Measurements from ENCODE around the gene KMT5B.

The KMT5B gene

GRCh38 chr11:68231621-68232020 lies 18.5 kb upstream of the KMT5B start:
- DNase-seq (ENCODE audit: low spot score): no peak
- TF ChIP-seq CTCF (IDR thresholded peaks at IDR 0.05; ENCODE audit: extremely low read depth, missing control alignments): no peak

DNA sequence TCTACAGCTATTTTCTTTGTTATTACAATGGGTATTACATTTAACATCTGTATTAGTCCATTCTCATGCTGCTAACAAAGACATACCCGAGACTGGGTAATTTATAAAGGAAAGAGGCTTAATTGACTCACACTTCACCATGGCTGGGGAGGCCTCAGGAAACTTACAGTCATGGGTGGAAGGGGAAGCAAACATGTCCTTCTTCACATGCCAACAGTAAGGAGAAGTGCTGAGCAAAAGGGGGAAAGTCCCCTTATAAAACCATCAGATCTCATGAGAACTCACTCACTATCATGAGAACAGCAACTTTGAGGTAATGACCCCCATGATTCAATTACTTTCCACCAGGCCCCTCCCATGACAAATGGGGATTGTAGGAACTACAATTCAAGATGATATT lies 16.5 kb upstream of the KMT5B start:
- DNase-seq (ENCODE audit: low spot score): no peak
- TF ChIP-seq CTCF (IDR thresholded peaks at IDR 0.05; ENCODE audit: extremely low read depth, missing control alignments): no peak

GRCh38 chr11:68226421-68226820 lies 13.3 kb upstream of the KMT5B start:
- DNase-seq (ENCODE audit: low spot score): no peak
- TF ChIP-seq CTCF (IDR thresholded peaks at IDR 0.05; ENCODE audit: extremely low read depth, missing control alignments): no peak

DNA sequence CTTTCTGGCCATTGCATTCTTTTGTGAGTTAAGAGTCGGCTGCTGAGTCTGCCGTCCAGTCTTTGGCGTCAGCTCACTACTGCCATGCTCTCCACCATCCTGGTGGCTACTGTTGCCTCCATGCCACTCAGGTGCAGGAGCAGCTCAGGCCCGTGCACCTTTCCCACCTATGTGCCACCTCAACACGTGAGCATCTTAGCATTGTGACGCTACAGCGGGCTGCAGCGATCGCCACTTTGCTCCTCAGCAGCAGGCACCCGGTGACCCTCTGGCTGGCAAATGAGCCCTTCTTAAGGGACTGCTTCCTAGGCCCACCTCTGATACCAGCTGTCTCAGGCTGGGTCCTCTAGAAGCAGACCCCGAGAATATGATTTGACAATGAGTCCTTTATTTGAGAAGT lies 11.5 kb upstream of the KMT5B start:
- no peak for DNase-seq (ENCODE audit: low spot score)
- no peak for TF ChIP-seq CTCF (IDR thresholded peaks at IDR 0.05; ENCODE audit: extremely low read depth, missing control alignments)

GRCh38 chr11:68223275-68223674 lies 10.2 kb upstream of the KMT5B start:
- no peak for DNase-seq (ENCODE audit: low spot score)
- TF ChIP-seq CTCF (IDR thresholded peaks at IDR 0.05; ENCODE audit: extremely low read depth, missing control alignments): no peak

GRCh38 chr11:68221406-68221805 lies 8.3 kb upstream of the KMT5B start:
- DNase-seq (ENCODE audit: low spot score): no peak
- TF ChIP-seq CTCF (IDR thresholded peaks at IDR 0.05; ENCODE audit: extremely low read depth, missing control alignments): no peak

DNA sequence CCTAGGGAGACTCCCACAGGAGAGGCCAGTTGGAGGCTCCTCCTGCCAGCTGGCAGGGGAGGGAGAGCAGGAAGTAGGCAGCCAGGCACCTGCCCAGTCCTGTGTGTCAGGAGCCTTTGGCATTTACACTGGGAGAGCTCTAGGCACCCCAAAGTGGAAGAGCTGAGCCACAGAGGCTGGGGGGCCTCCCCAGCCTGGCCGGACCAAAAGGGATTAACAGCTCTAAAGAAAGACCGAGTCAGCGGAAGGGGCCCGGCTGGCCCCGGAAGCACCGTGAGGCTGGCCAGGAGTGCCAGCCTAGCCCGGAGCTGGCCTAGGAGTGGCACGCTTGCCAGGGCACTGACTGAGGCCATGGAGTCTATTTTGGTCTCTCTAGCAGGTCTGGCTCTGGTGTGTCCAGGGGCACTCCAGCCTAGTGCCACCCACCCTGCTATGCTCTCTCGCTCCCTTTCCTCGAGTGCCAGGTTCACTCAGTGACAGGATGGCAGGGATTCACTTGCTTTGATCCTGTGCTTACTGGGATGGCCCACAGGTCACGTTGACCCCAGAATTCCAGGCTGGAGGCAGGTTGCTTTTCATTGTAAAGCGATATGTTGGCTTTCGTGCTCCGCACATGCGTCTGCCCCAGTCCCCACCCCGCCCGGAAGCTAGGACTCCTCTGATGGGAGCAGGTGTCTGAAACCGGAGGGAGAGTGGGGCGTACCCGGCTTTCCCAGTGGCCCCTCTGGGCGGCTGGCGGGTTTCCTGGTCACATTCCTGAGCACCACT lies 3.3 kb upstream of the KMT5B start:
- no peak for DNase-seq (ENCODE audit: low spot score)
- TF ChIP-seq CTCF (IDR thresholded peaks at IDR 0.05; ENCODE audit: extremely low read depth, missing control alignments): no peak

Measured in GM20000 (cell line).